Testis (tissue), 3 donors: ENCODE data around the gene BPTF. TPM values are rescaled to one million over a fixed set of nuclear protein-coding genes. Genes with fewer than 3 reads are reported as not detected.
A peak's percentile ranks its signal among the peaks of the same experiment; 100 is the strongest.

Experiments
- DNase-seq: peaks from one replicate; pipeline ENCODE4 v3.0.0-alpha.2; 2019
- H3K27ac ChIP-seq, 2 donors: fragments of 200-600 bp; sonication (generic); one replicate each; pipeline ENCODE4 v1.5.1; 2019
- H3K27me3 ChIP-seq: fragments of 200-600 bp; sonication (generic); one replicate; pipeline ENCODE4 v1.5.1; 2019
- H3K36me3 ChIP-seq: fragments of 200-600 bp; sonication (generic); one replicate; pipeline ENCODE4 v1.5.1; 2017; ENCODE audit warnings: low read depth; ENCODE audit errors: missing control alignments
- H3K4me1 ChIP-seq: fragments of 200-600 bp; sonication (generic); one replicate; pipeline ENCODE4 v1.5.1; 2019
- H3K4me3 ChIP-seq, 2 donors: fragments of 200-600 bp; sonication (generic); one replicate each; pipeline ENCODE4 v1.5.1; 2017 to 2019
- H3K9me3 ChIP-seq: fragments of 200-600 bp; sonication (generic); one replicate; pipeline ENCODE4 v1.5.1; 2017
- POLR2A ChIP-seq: fragments of 450-650 bp; IDR thresholded peaks from one replicate; pipeline ENCODE4 v1.6.1; 2017; ENCODE audit warnings: antibody characterized with exemption, mild to moderate bottlenecking, moderate library complexity
- WGBS, 2 donors: methylation state at CpG; one replicate each; pipeline ENCODE4 v1.1.5; 2018; 5-methylcytosine and 5-hydroxymethylcytosine counted together
- intact Hi-C: fragments of 100-400 bp; cut with DNase I; formaldehyde crosslinking; loops from one replicate; pipeline ENCODE4 v1.15.1; 2023; ENCODE audit warnings: low total_unique reads
- polyA plus RNA-seq: library from polyadenylated mRNA; stranded (reverse); fragments of 350-450 nt; fragmentation: Illumina TruSeq; extraction: RNeasy Lipid Tissue Mini Kit (QIAGEN cat#74804); gene quantifications from one replicate; pipeline ENCODE4 v1.2.3, GENCODE V29; 2014; ENCODE audit warnings: low read depth, low replicate concordance; ENCODE audit not compliant: insufficient read depth
- total RNA-seq, 2 donors: library from RNA; depleted of rRNA; stranded (reverse); fragments of >200 nt; gene quantifications; one replicate each; pipeline ENCODE4 v1.2.3, GENCODE V29; 2016
- TF ChIP-seq, protein P1 (sequence below), 3 experiments: fragments of 450-650 bp in 2 of 3; fragments of 200-600 bp in 1 of 3; sonication (generic) in 1 of 3; IDR thresholded peaks; one replicate each; pipeline ENCODE4 v1.5.1; 2016 to 2019; ENCODE audit warnings: antibody characterized with exemption in 3 of 3, mild to moderate bottlenecking in 2 of 3, moderate library complexity in 1 of 3

Gene BPTF
- total and polyA plus RNA-seq, 3 donors from 2014 or later, result 37.3 to 208 (median 198) TPM

DNA sequence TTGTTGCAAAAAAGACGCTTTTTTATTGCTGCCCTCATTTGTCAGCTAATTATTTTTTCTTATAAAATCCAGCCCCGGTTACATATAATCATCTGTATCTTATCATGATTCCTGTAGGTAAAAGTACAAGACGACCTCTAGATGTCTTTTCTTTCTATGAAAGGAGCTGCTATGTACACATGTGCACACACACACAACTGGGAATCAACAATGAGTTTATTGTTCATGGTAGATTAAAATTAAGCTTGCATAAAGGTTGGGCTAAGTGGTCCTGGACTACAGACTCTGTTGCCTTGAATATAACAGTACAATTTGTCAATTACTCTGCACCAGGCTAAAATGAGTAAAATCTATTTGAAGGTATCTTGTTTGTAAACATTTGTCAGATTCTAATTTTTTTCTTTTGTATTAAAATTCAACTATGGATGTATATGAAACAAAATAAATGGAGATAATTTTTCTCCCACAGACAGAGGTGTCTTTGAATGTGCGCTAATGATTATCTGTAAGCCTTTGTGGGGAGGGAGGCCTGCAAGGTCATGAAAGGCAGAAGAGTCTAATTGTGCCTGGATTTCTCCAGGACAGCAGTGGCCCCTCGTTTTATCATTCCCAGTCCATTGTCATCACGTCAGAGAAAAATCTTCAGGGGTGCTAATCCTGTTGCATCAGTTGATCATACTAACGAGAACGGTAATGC lies 157.5 kb downstream of the BPTF start:
- Histone ChIP-seq H3K27me3 (no peaks in the 10 kb centered on the region), H3K4me3 (no peak overlapping the region), H3K27ac (peak overlapping the region in 1 of 2 donors; percentile 32), H3K4me1 (no peaks in the 10 kb centered on the region), H3K36me3 (no peaks in the 10 kb centered on the region), H3K9me3 (no peaks in the 10 kb centered on the region)
- no peak for DNase-seq
- no peak for TF ChIP-seq POLR2A
- TF ChIP-seq, protein P1, sequence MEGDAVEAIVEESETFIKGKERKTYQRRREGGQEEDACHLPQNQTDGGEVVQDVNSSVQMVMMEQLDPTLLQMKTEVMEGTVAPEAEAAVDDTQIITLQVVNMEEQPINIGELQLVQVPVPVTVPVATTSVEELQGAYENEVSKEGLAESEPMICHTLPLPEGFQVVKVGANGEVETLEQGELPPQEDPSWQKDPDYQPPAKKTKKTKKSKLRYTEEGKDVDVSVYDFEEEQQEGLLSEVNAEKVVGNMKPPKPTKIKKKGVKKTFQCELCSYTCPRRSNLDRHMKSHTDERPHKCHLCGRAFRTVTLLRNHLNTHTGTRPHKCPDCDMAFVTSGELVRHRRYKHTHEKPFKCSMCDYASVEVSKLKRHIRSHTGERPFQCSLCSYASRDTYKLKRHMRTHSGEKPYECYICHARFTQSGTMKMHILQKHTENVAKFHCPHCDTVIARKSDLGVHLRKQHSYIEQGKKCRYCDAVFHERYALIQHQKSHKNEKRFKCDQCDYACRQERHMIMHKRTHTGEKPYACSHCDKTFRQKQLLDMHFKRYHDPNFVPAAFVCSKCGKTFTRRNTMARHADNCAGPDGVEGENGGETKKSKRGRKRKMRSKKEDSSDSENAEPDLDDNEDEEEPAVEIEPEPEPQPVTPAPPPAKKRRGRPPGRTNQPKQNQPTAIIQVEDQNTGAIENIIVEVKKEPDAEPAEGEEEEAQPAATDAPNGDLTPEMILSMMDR (IDR thresholded peaks at IDR 0.05), result no peak
- 57 to 71% methylated on average over 8 of the region's 8 CpGs for WGBS, 2 donors
- intact Hi-C loops, result no loop called here

GRCh38 chr17:67983383-67983688 lies 158.0 kb downstream of the BPTF start:
- TF ChIP-seq, protein P1 (IDR thresholded peaks at IDR 0.05), result no peak
- TF ChIP-seq POLR2A, result no peak
- WGBS, 2 donors, result 70 to 75% methylated on average over 3 of the region's 3 CpGs
- no peaks in the 10 kb centered on the region for H3K27me3 ChIP-seq
- DNase-seq, result no peak
- H3K27ac ChIP-seq, result no peak overlapping the region
- no peaks in the 10 kb centered on the region for H3K36me3 ChIP-seq
- no peak overlapping the region for H3K4me3 ChIP-seq
- intact Hi-C loops, result no loop called here
- no peaks in the 10 kb centered on the region for H3K9me3 ChIP-seq
- H3K4me1 ChIP-seq, result no peaks in the 10 kb centered on the region

GRCh38 chr17:67990909-67991308 lies 165.6 kb downstream of the BPTF start:
- H3K36me3 ChIP-seq, result no peaks in the 10 kb centered on the region
- H3K9me3 ChIP-seq, result no peaks in the 10 kb centered on the region
- H3K27ac ChIP-seq, result no peak overlapping the region
- TF ChIP-seq, protein P1 (IDR thresholded peaks at IDR 0.05), result no peak
- no peak for TF ChIP-seq POLR2A
- peaks cover 5% of the 10 kb centered on the region for H3K4me1 ChIP-seq
- intact Hi-C loops, result no loop called here
- 90 to 96% methylated on average over 4 of the region's 4 CpGs for WGBS, 2 donors
- H3K27me3 ChIP-seq, result no peaks in the 10 kb centered on the region
- no peak overlapping the region for H3K4me3 ChIP-seq
- no peak for DNase-seq

DNA sequence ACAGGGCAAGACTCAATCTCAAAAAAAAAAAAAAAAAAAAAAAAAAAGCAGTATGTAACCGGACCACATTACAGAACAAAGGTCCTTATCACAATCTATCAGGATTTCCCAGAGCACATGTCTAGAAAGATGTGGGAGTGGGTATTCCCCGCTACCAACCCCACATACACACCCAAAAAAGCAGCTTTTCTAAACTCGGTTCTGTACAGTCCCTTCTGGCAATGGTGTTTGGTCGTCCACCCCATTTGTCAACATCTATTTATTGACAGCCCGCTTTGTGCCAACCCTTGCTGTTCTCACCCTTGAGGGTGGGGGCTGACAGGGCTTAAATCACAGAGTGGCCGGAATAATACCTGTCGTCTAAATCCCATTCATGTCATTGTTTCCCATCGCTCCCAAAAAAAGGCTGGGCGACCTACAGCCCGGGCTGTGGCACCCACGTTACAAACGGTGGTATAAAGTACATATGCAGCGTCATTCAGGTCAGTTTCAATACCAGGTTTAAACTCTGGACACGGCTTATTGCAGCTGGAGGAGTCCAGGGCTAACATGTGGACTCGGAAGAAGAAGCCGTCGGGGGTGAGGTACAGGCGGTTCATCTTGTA lies 167.3 kb downstream of the BPTF start:
- WGBS, 2 donors, result 8 to 15% methylated on average over 13 to 18 of the region's 18 CpGs
- Histone ChIP-seq H3K9me3 (no peaks in the 10 kb centered on the region), H3K4me1 (peaks cover 5% of the 10 kb centered on the region), H3K27ac (peak overlapping the region; percentile 94 to 97), H3K27me3 (no peaks in the 10 kb centered on the region), H3K4me3 (peak overlapping the region; percentile 77 to 80), H3K36me3 (no peaks in the 10 kb centered on the region)
- intact Hi-C loops, result no loop called here
- TF ChIP-seq, protein P1 (IDR thresholded peaks at IDR 0.05), result no peak
- TF ChIP-seq POLR2A, result no peak
- DNase-seq, result no peak
